ENCODE results near the gene MBD3L2. TPM values are rescaled to one million over a fixed set of nuclear protein-coding genes. Genes with fewer than 3 reads are reported as not detected.
"Not testable (repeated sequence)": the region's sequence is repeated elsewhere in the genome, so short reads cannot be mapped to it uniquely, and the experiment has no call there.

The MBD3L2 gene
- total RNA-seq = not detected

GRCh38 chr19:7049021-7049420 lies at the start of gene MBD3L2:
Gene MBD3L2 (plus strand): TSS chr19:7049321. CDS start chr19:7049374, 53 bp downstream.
- H3K4me1 Mint-ChIP-seq (ENCODE audit: low read depth in 2 of 2); ATAC-seq; H3K27ac Mint-ChIP-seq; H3K9me3 Mint-ChIP-seq; H3K4me3 Mint-ChIP-seq; DNase-seq (ENCODE audit: low spot score); H3K36me3 Mint-ChIP-seq; H3K27me3 Mint-ChIP-seq: not testable (repeated sequence)

- DNase-seq (ENCODE audit: low spot score) (no peak), ATAC-seq (no peak)
- Mint-ChIP-seq H3K4me3 (peak overlapping the region; percentile 6), H3K36me3 (peaks cover 7% of the 10 kb centered on the region), H3K27ac (no peak overlapping the region), H3K27me3 (peaks cover 13 to 22% of the 10 kb centered on the region in 2 donors), H3K9me3 (peaks cover 6% of the 10 kb centered on the region), H3K4me1 (ENCODE audit: low read depth in 2 of 2) (peaks cover 6% of the 10 kb centered on the region in 2 donors)
These were observed 49.2 kb upstream of the MBD3L2 start for GRCh38 chr19:6999933-7000332.

GRCh38 chr19:7000333-7000732 lies 48.8 kb upstream of the MBD3L2 start:
- DNase-seq (ENCODE audit: low spot score) (no peak), ATAC-seq (no peak)
- H3K27ac Mint-ChIP-seq = no peak overlapping the region
- peaks cover 2% of the 10 kb centered on the region for H3K9me3 Mint-ChIP-seq
- peak overlapping the region; percentile 6 for H3K4me3 Mint-ChIP-seq
- H3K36me3 Mint-ChIP-seq = peaks cover 3% of the 10 kb centered on the region
- peaks cover 2% of the 10 kb centered on the region in 2 donors for H3K4me1 Mint-ChIP-seq (ENCODE audit: low read depth in 2 of 2)
- H3K27me3 Mint-ChIP-seq = peaks cover 13 to 22% of the 10 kb centered on the region in 2 donors

- no peaks in the 10 kb centered on the region for H3K36me3 Mint-ChIP-seq
- ATAC-seq (no peak), DNase-seq (ENCODE audit: low spot score) (no peak)
- H3K9me3 Mint-ChIP-seq = no peaks in the 10 kb centered on the region
- no peak overlapping the region for H3K27ac Mint-ChIP-seq
- H3K4me1 Mint-ChIP-seq (ENCODE audit: low read depth in 2 of 2) = no peaks in the 10 kb centered on the region
- H3K27me3 Mint-ChIP-seq = peaks cover 13 to 22% of the 10 kb centered on the region in 2 donors
- no peak overlapping the region for H3K4me3 Mint-ChIP-seq
These were observed 48.3 kb upstream of the MBD3L2 start for GRCh38 chr19:7000816-7001215.

GRCh38 chr19:7004313-7004931 lies 44.7 kb upstream of the MBD3L2 start:
- H3K36me3 Mint-ChIP-seq = no peaks in the 10 kb centered on the region
- H3K9me3 Mint-ChIP-seq = no peaks in the 10 kb centered on the region
- H3K4me1 Mint-ChIP-seq (ENCODE audit: low read depth in 2 of 2) = peaks cover 3% of the 10 kb centered on the region in 2 donors
- ATAC-seq (no peak), DNase-seq (ENCODE audit: low spot score) (no peak)
- H3K27me3 Mint-ChIP-seq = peaks cover 13 to 16% of the 10 kb centered on the region in 2 donors
- no peak overlapping the region for H3K4me3 Mint-ChIP-seq
- H3K27ac Mint-ChIP-seq = no peak overlapping the region

- DNase-seq (ENCODE audit: low spot score) (no peak), ATAC-seq (no peak)
- no peaks in the 10 kb centered on the region for H3K9me3 Mint-ChIP-seq
- H3K4me3 Mint-ChIP-seq = no peak overlapping the region
- no peak overlapping the region for H3K27ac Mint-ChIP-seq
- H3K4me1 Mint-ChIP-seq (ENCODE audit: low read depth in 2 of 2) = peaks cover 3 to 4% of the 10 kb centered on the region in 2 donors
- peaks cover 0 to 2% of the 10 kb centered on the region in 2 donors for H3K27me3 Mint-ChIP-seq
- H3K36me3 Mint-ChIP-seq = no peaks in the 10 kb centered on the region
These were observed 42.9 kb upstream of the MBD3L2 start for GRCh38 chr19:7006135-7006704.

- H3K27me3 Mint-ChIP-seq = peaks cover 0 to 2% of the 10 kb centered on the region in 2 donors
- peaks cover 3 to 4% of the 10 kb centered on the region in 2 donors for H3K4me1 Mint-ChIP-seq (ENCODE audit: low read depth in 2 of 2)
- DNase-seq (ENCODE audit: low spot score) = no peak
- ATAC-seq = no peak
- H3K36me3 Mint-ChIP-seq = no peaks in the 10 kb centered on the region
- H3K4me3 Mint-ChIP-seq = no peak overlapping the region
- no peaks in the 10 kb centered on the region for H3K9me3 Mint-ChIP-seq
- H3K27ac Mint-ChIP-seq = no peak overlapping the region
These were observed 41.3 kb upstream of the MBD3L2 start for GRCh38 chr19:7007859-7008258.

GRCh38 chr19:7010722-7011593 lies 38.2 kb upstream of the MBD3L2 start:
- no peak for ATAC-seq
- Mint-ChIP-seq H3K27ac (no peak overlapping the region), H3K4me1 (ENCODE audit: low read depth in 2 of 2) (peaks cover 3 to 4% of the 10 kb centered on the region in 2 donors)

GRCh38 chr19:7013678-7014077 lies 35.4 kb upstream of the MBD3L2 start:
- ATAC-seq = peak in 1 of 2 donors; percentile 79
- DNase-seq (ENCODE audit: low spot score) = no peak

More at GRCh38 chr19:7010722-7011593, 38.2 kb upstream of the MBD3L2 start:
- H3K27me3 Mint-ChIP-seq = peaks cover 0 to 2% of the 10 kb centered on the region in 2 donors
- DNase-seq (ENCODE audit: low spot score) = no peak
- no peaks in the 10 kb centered on the region for H3K36me3 Mint-ChIP-seq
- H3K4me3 Mint-ChIP-seq = no peak overlapping the region
- H3K9me3 Mint-ChIP-seq = no peaks in the 10 kb centered on the region

GRCh38 chr19:7018828-7019227 lies 30.3 kb upstream of the MBD3L2 start:
- Mint-ChIP-seq H3K4me1 (ENCODE audit: low read depth in 2 of 2) (no peaks in the 10 kb centered on the region), H3K4me3 (no peak overlapping the region), H3K36me3 (no peaks in the 10 kb centered on the region), H3K9me3 (no peaks in the 10 kb centered on the region), H3K27me3 (peaks cover 0 to 4% of the 10 kb centered on the region in 2 donors), H3K27ac (no peak overlapping the region)
- ATAC-seq (no peak), DNase-seq (ENCODE audit: low spot score) (no peak)

More at GRCh38 chr19:7013678-7014077, 35.4 kb upstream of the MBD3L2 start:
- H3K9me3 Mint-ChIP-seq = no peaks in the 10 kb centered on the region
- H3K4me3 Mint-ChIP-seq = no peak overlapping the region
- peaks cover 0 to 6% of the 10 kb centered on the region in 2 donors for H3K27me3 Mint-ChIP-seq
- H3K36me3 Mint-ChIP-seq = no peaks in the 10 kb centered on the region
- no peak overlapping the region for H3K27ac Mint-ChIP-seq
- H3K4me1 Mint-ChIP-seq (ENCODE audit: low read depth in 2 of 2) = peaks cover 3 to 4% of the 10 kb centered on the region in 2 donors

GRCh38 chr19:7021331-7021730 lies 27.8 kb upstream of the MBD3L2 start, which contains the start of gene MBD3L2B:
Gene MBD3L2B (minus strand): TSS chr19:7021431. CDS start chr19:7021397, 34 bp downstream.
- not testable (repeated sequence) for H3K9me3 Mint-ChIP-seq; H3K4me3 Mint-ChIP-seq; H3K27ac Mint-ChIP-seq; ATAC-seq; H3K36me3 Mint-ChIP-seq; DNase-seq (ENCODE audit: low spot score); H3K4me1 Mint-ChIP-seq (ENCODE audit: low read depth in 2 of 2); H3K27me3 Mint-ChIP-seq

GRCh38 chr19:7028790-7029189 lies 20.3 kb upstream of the MBD3L2 start:
- H3K4me3 Mint-ChIP-seq; H3K27ac Mint-ChIP-seq; DNase-seq (ENCODE audit: low spot score); H3K36me3 Mint-ChIP-seq; H3K9me3 Mint-ChIP-seq; H3K4me1 Mint-ChIP-seq (ENCODE audit: low read depth in 2 of 2); ATAC-seq; H3K27me3 Mint-ChIP-seq: not testable (repeated sequence)

GRCh38 chr19:7030278-7030677 lies 18.8 kb upstream of the MBD3L2 start, which contains the start of gene MBD3L5:
Gene MBD3L5 (plus strand): TSS chr19:7030578. CDS start chr19:7030612, 34 bp downstream.
- not testable (repeated sequence) for H3K27me3 Mint-ChIP-seq; H3K36me3 Mint-ChIP-seq; H3K9me3 Mint-ChIP-seq; H3K27ac Mint-ChIP-seq; DNase-seq (ENCODE audit: low spot score); ATAC-seq; H3K4me1 Mint-ChIP-seq (ENCODE audit: low read depth in 2 of 2); H3K4me3 Mint-ChIP-seq

- ATAC-seq; H3K4me3 Mint-ChIP-seq; H3K36me3 Mint-ChIP-seq; H3K4me1 Mint-ChIP-seq (ENCODE audit: low read depth in 2 of 2); H3K27ac Mint-ChIP-seq; H3K9me3 Mint-ChIP-seq; DNase-seq (ENCODE audit: low spot score); H3K27me3 Mint-ChIP-seq: not testable (repeated sequence)
These were observed 9.0 kb upstream of the MBD3L2 start, which contains the start of gene MBD3L4 for GRCh38 chr19:7040079-7040478. Gene MBD3L4 (minus strand): TSS chr19:7040179. CDS start chr19:7040144, 35 bp downstream.

All from natural killer cell treated with Interleukin-12 subunit alpha and Interleukin-12 subunit beta and Interleukin-15 and Interleukin-18, amount 100 ng/mL, for 72 hours (primary cell).